HG03066 (cell line): ENCODE results near the gene GGACT.

Experiments used
- ATAC-seq: cut with Tn5 transposase; IDR thresholded peaks from one replicate; pipeline ENCODE4 v1.9.1; 2021; ENCODE audit warnings: low read depth; ENCODE audit not compliant: unreplicated experiment

The GGACT gene

GRCh38 chr13:100552755-100553154, 35.8 kb downstream of the GGACT start:
- no peak for ATAC-seq

- ATAC-seq: no peak
Measured at GRCh38 chr13:100549316-100549715, 39.3 kb downstream of the GGACT start.

GRCh38 chr13:100547791-100548201, 40.8 kb downstream of the GGACT start:
- no peak for ATAC-seq

- ATAC-seq: no peak
Measured at GRCh38 chr13:100546713-100547405, 41.7 kb downstream of the GGACT start.

- no peak for ATAC-seq
Measured at GRCh38 chr13:100545684-100546061, 42.9 kb downstream of the GGACT start.

- no peak for ATAC-seq
Measured at GRCh38 chr13:100544866-100545683, 43.5 kb downstream of the GGACT start.

- ATAC-seq: no peak
Measured at GRCh38 chr13:100543872-100544602, 44.6 kb downstream of the GGACT start.

GRCh38 chr13:100542826-100543156, 45.8 kb downstream of the GGACT start:
- ATAC-seq: peak; percentile 80

GRCh38 chr13:100541897-100542825, 46.4 kb downstream of the GGACT start:
- ATAC-seq: no peak

GRCh38 chr13:100540621-100541020, 48.0 kb downstream of the GGACT start:
- ATAC-seq: no peak

GRCh38 chr13:100537951-100538462, 50.6 kb downstream of the GGACT start:
- ATAC-seq: no peak

GRCh38 chr13:100537486-100537885, 51.1 kb downstream of the GGACT start:
- ATAC-seq: no peak

- ATAC-seq: no peak
Measured at GRCh38 chr13:100536643-100537180, 51.9 kb downstream of the GGACT start.

- ATAC-seq: no peak
Measured at GRCh38 chr13:100535426-100536135, 53.0 kb downstream of the GGACT start.

- no peak for ATAC-seq
Measured at GRCh38 chr13:100534911-100535310, 53.7 kb downstream of the GGACT start.

GRCh38 chr13:100534147-100534843, 54.3 kb downstream of the GGACT start:
- no peak for ATAC-seq

- no peak for ATAC-seq
Measured at GRCh38 chr13:100533588-100534041, 55.0 kb downstream of the GGACT start.

- no peak for ATAC-seq
Measured at GRCh38 chr13:100532836-100533435, 55.7 kb downstream of the GGACT start.
